ENCODE measurements around the gene KCNAB2. TPM values are rescaled to one million over a fixed set of nuclear protein-coding genes. Genes with fewer than 3 reads are reported as not detected.

KCNAB2 gene
- total RNA-seq, 2 donors from 2014 or later: 14.0 to 36.1 TPM

DNA sequence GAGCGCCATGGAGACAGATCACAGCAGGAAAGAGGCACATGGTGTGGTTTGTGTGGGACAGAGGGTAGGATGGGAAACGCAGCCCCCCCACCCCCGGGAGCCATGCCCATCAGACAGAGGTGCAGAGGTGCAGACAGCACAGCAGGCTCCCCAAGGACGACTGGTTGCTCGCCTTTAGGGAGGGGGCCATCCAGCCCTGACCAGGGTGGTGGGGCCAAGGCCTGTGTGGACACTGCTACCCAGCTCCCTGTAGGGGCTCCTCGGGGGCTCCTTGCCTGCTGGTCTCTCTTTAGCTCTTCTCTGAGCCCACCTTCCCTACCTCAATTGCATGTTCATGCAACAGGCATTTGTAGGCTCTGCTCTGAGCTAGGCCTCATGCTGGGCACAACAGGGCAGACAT, 3.7 kb downstream of the KCNAB2 start:
- TF ChIP-seq CTCF (IDR thresholded peaks at IDR 0.05): no peak
- ATAC-seq (ENCODE audit: insufficient number of reproducible peaks, low FRiP score, low read depth): no peak

DNA sequence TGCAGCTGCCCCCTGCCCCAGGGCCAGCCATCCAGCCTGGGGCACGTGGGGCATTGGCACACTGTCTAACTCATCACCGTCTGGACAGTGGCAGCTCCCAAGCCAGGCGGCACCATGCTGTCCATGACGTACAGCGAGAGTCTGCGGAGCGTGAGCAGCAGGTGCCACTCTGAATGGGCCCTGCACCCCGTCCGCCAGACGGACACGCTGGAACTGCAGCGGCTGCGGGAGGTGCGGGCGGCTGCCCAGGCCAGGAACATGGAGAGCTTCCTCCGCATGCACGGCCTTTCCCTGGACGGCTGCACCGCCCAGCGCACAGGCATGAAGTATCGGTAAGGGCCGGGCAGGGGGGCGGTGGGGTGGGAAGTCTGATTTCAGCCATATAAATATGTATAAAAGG, 5.7 kb downstream of the KCNAB2 start:
- Histone ChIP-seq H3K36me3 (no peaks in the 10 kb centered on the region), H3K9me3 (no peaks in the 10 kb centered on the region), H3K4me1 (ENCODE audit: control insufficient read depth in 1 of 2, low read depth in 2 of 2) (no peaks in the 10 kb centered on the region), H3K27me3 (replicated peaks; ENCODE audit: insufficient read depth) (no peaks in the 10 kb centered on the region), H3K4me3 (no peak overlapping the region), H3K27ac (no peak overlapping the region)
- DNase-seq (ENCODE audit: low spot score): no peak
- no peak for ATAC-seq (ENCODE audit: insufficient number of reproducible peaks, low FRiP score, low read depth)
- no peak for TF ChIP-seq CTCF (IDR thresholded peaks at IDR 0.05)

More for the DNA sequence above, 3.7 kb downstream of the KCNAB2 start:
- no peak overlapping the region for H3K4me3 ChIP-seq
- no peak for DNase-seq (ENCODE audit: low spot score)
- no peaks in the 10 kb centered on the region for H3K9me3 ChIP-seq
- H3K27ac ChIP-seq: no peak overlapping the region
- H3K4me1 ChIP-seq (ENCODE audit: control insufficient read depth in 1 of 2, low read depth in 2 of 2): no peaks in the 10 kb centered on the region
- H3K36me3 ChIP-seq: no peaks in the 10 kb centered on the region
- H3K27me3 ChIP-seq (replicated peaks; ENCODE audit: insufficient read depth): no peaks in the 10 kb centered on the region

GRCh38 chr1:6052543-6053205, 7.0 kb downstream of the KCNAB2 start:
- no peak overlapping the region for H3K4me3 ChIP-seq
- H3K4me1 ChIP-seq (ENCODE audit: control insufficient read depth in 1 of 2, low read depth in 2 of 2): no peaks in the 10 kb centered on the region
- ATAC-seq (ENCODE audit: insufficient number of reproducible peaks, low FRiP score, low read depth) (no peak), DNase-seq (ENCODE audit: low spot score) (no peak)
- H3K36me3 ChIP-seq: no peaks in the 10 kb centered on the region
- TF ChIP-seq CTCF (IDR thresholded peaks at IDR 0.05): peak; percentile 20
- H3K9me3 ChIP-seq: no peaks in the 10 kb centered on the region
- H3K27ac ChIP-seq: no peak overlapping the region
- H3K27me3 ChIP-seq (replicated peaks; ENCODE audit: insufficient read depth): no peaks in the 10 kb centered on the region

DNA sequence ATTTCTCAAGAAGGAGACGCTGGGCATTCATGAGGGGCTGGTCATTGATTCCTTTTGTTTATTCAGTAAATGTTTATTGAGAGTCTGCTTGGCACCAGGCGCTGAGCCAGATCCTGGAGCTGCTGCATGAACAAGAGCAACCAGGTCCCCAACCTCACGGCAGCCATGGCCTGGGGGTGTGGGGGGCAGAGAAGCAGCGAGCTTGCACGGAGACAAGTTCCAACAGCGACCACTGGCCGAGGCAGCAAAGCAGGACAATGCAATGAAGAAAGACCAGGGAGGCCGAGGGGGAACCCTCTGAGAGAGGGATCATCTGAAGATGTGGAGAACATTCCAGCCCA, 7.5 kb downstream of the KCNAB2 start:
- ATAC-seq (ENCODE audit: insufficient number of reproducible peaks, low FRiP score, low read depth): no peak
- Histone ChIP-seq H3K9me3 (no peaks in the 10 kb centered on the region), H3K36me3 (no peaks in the 10 kb centered on the region), H3K4me1 (ENCODE audit: control insufficient read depth in 1 of 2, low read depth in 2 of 2) (no peaks in the 10 kb centered on the region), H3K27me3 (replicated peaks; ENCODE audit: insufficient read depth) (no peaks in the 10 kb centered on the region), H3K4me3 (no peak overlapping the region), H3K27ac (no peak overlapping the region)
- TF ChIP-seq CTCF (IDR thresholded peaks at IDR 0.05): no peak
- DNase-seq (ENCODE audit: low spot score): no peak

DNA sequence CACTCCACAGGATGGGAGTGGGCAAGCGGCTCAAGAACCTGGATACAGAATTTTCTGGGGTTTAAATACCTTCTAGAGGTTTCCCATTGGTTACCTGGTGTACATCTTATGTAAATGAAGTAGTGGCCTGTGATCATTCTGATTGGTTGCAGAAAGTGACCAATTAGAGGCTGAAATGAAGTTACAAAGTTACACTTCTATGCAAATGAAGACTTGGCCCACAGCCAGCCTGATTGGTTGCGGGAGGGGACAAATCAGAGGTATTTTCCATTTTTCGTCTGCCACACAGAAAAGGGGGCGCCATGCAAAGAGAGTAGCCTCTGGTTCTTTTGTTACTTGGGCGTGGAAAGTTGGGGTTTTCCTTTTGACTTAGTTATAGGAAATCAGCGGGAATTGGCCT, 8.9 kb downstream of the KCNAB2 start:
- DNase-seq (ENCODE audit: low spot score): no peak
- Histone ChIP-seq H3K9me3 (no peaks in the 10 kb centered on the region), H3K27ac (no peak overlapping the region), H3K4me1 (ENCODE audit: control insufficient read depth in 1 of 2, low read depth in 2 of 2) (peaks cover 0 to 4% of the 10 kb centered on the region in 2 donors), H3K4me3 (no peak overlapping the region), H3K36me3 (no peaks in the 10 kb centered on the region), H3K27me3 (replicated peaks; ENCODE audit: insufficient read depth) (no peaks in the 10 kb centered on the region)
- TF ChIP-seq CTCF (IDR thresholded peaks at IDR 0.05): no peak
- ATAC-seq (ENCODE audit: insufficient number of reproducible peaks, low FRiP score, low read depth): no peak

All from thoracic aorta (tissue), 2 donors.